ENCODE data around the gene TNFSF9.

GRCh38 chr19:6503407-6504201 lies 27.2 kb upstream of the TNFSF9 start:
- TF ChIP-seq CTCF (IDR thresholded peaks at IDR 0.05) (no peak), EP300 (IDR thresholded peaks at IDR 0.05) (no peak), POLR2A (IDR thresholded peaks at IDR 0.05) (no peak)

All from upper lobe of left lung (tissue), 4 donors.